Lower leg skin (tissue), 3 donors: ENCODE results near the gene RBM17.

Experiments used
- CTCF ChIP-seq, 3 donors: fragments of 450-650 bp; IDR thresholded peaks; one replicate each; pipeline ENCODE4 v1.5.1; 2016; ENCODE audit warnings: antibody characterized with exemption in 3 of 3, mild to moderate bottlenecking in 3 of 3, moderate library complexity in 2 of 3
- POLR2A ChIP-seq, 2 donors: fragments of 450-650 bp; IDR thresholded peaks; one replicate each; pipeline ENCODE4 v1.6.1; 2016 to 2017; ENCODE audit warnings: antibody characterized with exemption in 2 of 2, mild to moderate bottlenecking in 1 of 2, moderate library complexity in 1 of 2

GRCh38 chr10:6068006-6068405, 20.8 kb upstream of the RBM17 start:
- TF ChIP-seq CTCF (IDR thresholded peaks at IDR 0.05) (no peak), POLR2A (IDR thresholded peaks at IDR 0.05) (no peak)
